ENCODE results near the gene TMEM119. TPM values are rescaled to one million over a fixed set of nuclear protein-coding genes. Genes with fewer than 3 reads are reported as not detected.

TMEM119 gene
- total RNA-seq, 1 donor = 164 TPM

- DNase-seq (ENCODE audit: low read depth) = peak; percentile 46
- no peak overlapping the region for H3K4me3 ChIP-seq (ENCODE audit: low read depth, low read length)
- TF ChIP-seq CTCF (IDR thresholded peaks at IDR 0.05; ENCODE audit: insufficient read depth, low read length) = no peak
Measured at GRCh38 chr12:108564724-108565123, 33.2 kb downstream of the TMEM119 start.

DNA sequence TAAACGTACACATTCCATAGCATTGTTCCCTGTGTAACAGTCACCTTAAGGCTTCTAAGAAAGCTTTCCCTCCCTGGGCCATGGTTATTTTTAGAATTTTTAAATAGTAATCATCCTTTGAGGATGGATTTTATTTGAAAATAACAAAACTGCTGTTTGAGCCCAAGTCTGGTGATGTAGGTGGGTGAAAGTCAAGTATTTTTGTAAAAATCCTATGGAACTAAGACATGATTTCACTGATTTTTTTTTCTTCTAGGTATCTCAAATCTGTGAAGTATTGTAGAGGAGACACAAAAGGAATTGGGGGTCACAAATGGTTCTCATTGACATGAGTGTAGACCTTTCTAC, 34.1 kb downstream of the TMEM119 start:
- TF ChIP-seq CTCF (IDR thresholded peaks at IDR 0.05; ENCODE audit: insufficient read depth, low read length) = no peak
- DNase-seq (ENCODE audit: low read depth) = no peak
- H3K4me3 ChIP-seq (ENCODE audit: low read depth, low read length) = peak overlapping the region; percentile 81

GRCh38 chr12:108563136-108563803, 34.6 kb downstream of the TMEM119 start:
- peak; percentile 91 for TF ChIP-seq CTCF (IDR thresholded peaks at IDR 0.05; ENCODE audit: insufficient read depth, low read length)
- peak overlapping the region; percentile 81 for H3K4me3 ChIP-seq (ENCODE audit: low read depth, low read length)
- peak; percentile 94 for DNase-seq (ENCODE audit: low read depth)

DNA sequence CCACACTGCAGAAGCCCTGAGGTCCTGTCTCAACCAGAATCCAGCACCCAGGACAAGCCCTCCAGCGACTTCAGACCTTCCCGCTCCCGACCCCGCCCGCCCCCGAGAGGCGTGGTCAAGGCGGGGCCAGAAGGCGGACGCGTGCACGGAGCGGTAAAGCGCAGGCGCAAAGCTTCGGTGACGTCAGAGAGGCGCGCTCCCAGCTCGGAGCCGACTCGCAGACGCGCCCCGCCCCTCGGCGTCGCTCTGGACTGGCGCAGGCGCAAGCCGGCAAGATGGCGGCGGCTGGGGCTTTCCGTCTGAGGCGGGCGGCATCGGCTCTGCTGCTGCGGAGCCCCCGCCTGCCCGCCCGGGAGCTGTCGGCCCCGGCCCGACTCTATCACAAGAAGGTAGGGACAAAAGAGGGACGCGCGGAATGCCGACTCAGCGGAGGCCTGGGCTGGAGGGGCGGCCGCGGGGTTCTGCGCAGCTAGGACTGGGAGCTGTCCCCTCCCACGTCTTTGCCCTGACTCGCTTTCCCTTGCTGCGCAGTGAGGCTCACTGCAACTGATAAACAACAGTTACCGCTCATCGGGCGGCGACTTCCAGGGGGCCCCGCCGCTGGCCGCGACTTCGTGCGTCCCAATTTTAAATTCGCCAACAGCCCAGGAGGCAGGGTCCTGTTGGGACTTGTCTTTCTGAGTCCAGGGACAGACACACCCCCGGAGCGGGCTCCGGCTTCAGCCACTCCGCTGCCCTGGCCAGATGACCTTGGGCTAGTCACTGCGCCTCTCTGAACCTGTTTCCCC, 35.3 kb downstream of the TMEM119 start, which contains the start of gene ISCU:
Gene ISCU (plus strand): TSS at position 249 of the 788 bp plus-strand sequence. CDS start 27 bp downstream, at position 276.
- DNase-seq (ENCODE audit: low read depth) = peak; percentile 96
- no peak for TF ChIP-seq CTCF (IDR thresholded peaks at IDR 0.05; ENCODE audit: insufficient read depth, low read length)

GRCh38 chr12:108561852-108562347, 36.0 kb downstream of the TMEM119 start:
- DNase-seq (ENCODE audit: low read depth) = no peak
- no peak for TF ChIP-seq CTCF (IDR thresholded peaks at IDR 0.05; ENCODE audit: insufficient read depth, low read length)
- peak overlapping the region; percentile 99 for H3K4me3 ChIP-seq (ENCODE audit: low read depth, low read length)

More for the DNA sequence above, 35.3 kb downstream of the TMEM119 start, which contains the start of gene ISCU:
- peak within 1 kb of the TSS; percentile 99 for H3K4me3 ChIP-seq (ENCODE audit: low read depth, low read length)

DNA sequence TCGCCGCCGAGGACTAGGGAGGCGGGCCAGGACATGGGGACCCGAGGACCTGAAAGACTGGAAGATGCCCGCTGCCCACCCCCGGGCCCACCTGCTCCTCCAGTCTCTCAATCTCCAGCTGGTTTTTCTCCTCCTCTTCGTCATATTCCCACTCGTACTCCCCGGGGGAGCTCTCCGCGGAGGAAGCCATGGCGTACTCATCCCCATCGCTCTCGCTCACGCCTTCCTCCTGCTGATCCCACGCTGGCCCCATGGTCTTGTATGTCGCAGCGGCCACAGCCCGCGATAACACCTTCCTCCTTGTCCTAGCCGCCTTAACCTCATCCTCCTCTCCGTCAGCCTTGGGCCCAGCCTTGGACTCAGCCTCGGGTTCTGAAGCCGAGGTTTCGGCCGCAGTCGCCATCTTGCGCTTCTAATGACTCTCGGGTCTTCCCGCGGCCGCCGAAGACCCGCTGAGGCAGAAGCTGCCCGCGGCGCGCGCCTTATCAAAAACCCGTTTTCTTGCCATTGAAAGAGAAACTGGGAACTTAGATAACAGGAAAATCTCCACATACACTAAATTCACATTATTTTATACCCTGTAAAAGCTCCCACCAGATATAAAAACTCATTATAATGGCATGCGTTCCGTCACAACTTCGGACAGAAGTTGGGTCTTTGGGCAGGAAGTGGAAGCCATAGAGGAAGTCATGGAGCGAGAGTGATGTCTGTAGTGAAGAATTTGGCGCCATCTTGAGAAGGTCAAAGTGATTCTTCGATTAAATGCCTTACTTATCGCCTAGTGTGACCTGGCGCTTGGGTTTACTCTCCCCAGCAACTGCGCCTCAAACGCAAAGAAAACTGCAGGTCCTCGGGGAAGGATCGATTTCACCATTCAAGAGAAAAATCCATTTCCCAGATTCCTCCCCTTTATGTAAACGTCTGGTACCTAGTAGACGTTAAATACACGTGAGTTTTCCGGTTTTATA, 36.8 kb downstream of the TMEM119 start, which contains the start of gene SART3:
Gene SART3 (minus strand): TSS at position 422 of the 968 bp plus-strand sequence. CDS start 19 bp downstream, at position 403.
- DNase-seq (ENCODE audit: low read depth) = peak; percentile 92
- peak within 1 kb of the TSS; percentile 99 for H3K4me3 ChIP-seq (ENCODE audit: low read depth, low read length)

More for the DNA sequence above, 36.8 kb downstream of the TMEM119 start, which contains the start of gene SART3:
- no peak for TF ChIP-seq CTCF (IDR thresholded peaks at IDR 0.05; ENCODE audit: insufficient read depth, low read length)
